Measurements from ENCODE around the gene CENPC. TPM values are rescaled to one million over a fixed set of nuclear protein-coding genes. Genes with fewer than 3 reads are reported as not detected.

CENPC gene, protein sequence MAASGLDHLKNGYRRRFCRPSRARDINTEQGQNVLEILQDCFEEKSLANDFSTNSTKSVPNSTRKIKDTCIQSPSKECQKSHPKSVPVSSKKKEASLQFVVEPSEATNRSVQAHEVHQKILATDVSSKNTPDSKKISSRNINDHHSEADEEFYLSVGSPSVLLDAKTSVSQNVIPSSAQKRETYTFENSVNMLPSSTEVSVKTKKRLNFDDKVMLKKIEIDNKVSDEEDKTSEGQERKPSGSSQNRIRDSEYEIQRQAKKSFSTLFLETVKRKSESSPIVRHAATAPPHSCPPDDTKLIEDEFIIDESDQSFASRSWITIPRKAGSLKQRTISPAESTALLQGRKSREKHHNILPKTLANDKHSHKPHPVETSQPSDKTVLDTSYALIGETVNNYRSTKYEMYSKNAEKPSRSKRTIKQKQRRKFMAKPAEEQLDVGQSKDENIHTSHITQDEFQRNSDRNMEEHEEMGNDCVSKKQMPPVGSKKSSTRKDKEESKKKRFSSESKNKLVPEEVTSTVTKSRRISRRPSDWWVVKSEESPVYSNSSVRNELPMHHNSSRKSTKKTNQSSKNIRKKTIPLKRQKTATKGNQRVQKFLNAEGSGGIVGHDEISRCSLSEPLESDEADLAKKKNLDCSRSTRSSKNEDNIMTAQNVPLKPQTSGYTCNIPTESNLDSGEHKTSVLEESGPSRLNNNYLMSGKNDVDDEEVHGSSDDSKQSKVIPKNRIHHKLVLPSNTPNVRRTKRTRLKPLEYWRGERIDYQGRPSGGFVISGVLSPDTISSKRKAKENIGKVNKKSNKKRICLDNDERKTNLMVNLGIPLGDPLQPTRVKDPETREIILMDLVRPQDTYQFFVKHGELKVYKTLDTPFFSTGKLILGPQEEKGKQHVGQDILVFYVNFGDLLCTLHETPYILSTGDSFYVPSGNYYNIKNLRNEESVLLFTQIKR
- 10 to 100 TPM; 22.5 to 30.3 (median 28.5) TPM for polyA plus RNA-seq (ENCODE audit: insufficient read length in 4 of 4)

DNA sequence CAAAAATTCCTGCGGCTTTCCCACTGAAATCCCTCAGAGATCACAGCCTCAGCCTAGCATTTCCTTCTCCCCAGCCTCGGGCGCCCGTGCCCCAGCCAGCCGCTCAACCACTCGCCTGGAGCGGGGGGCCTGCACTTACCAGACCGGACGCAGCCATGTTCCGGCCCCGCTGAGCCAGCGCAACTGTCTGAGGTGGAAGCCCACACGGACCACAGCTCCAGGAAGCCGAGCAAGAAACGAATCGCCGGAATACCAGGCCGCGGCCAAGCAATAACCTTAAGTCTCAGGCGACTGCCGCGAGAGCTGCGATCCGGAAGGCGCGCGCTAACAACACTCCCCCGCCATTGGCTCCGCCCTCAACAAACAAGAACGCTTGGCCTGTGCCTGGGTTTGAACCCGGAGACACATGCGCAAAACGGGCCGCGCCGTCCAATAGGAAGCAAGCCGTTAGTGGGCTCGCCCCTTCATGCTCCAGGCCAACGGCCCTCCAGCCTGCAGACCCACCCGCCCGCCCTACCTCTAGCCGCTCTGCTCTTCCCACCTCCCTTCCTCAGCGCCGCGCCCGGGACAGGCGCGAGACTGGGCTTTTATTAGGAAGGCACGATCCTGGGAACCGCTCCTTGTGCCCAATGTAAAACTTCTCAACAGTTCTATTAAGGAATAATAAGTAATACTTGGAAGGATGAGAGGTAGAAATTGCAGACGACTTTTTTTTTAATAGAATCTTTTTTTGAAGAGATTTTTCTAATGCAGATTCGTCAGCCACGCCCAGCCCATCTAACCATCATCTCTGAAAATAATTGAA, at the start of gene CENPC:
Gene CENPC (minus strand): TSS at position 305 of the 805 bp plus-strand sequence. CDS start 148 bp downstream, at position 157.
- peak; percentile 87 to 93 (median 90) for DNase-seq (ENCODE audit: low read depth in 4 of 4, low spot score in 3 of 4)

DNA sequence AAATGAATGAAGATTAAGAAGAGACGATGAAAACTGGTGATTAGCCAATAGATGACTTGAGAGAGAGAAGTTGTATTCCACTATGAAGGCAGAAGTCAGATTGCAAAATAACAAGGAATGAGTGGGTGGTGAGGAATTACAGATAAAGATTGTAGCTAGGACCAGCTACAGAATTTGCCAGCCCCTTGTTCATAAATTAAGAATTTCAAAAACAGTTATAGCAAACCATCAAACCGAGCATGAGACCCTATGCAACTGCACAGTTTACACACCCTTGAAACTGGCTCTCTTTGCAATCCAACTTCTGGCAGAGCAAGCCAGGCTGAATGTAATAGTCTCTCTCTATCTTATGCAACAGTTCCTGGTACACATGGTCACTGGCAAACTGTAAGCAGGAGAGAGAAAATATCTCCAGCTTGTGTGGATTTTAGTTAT, 48.5 kb upstream of the CENPC start:
- DNase-seq (ENCODE audit: low read depth in 4 of 4, low spot score in 3 of 4): no peak

DNA sequence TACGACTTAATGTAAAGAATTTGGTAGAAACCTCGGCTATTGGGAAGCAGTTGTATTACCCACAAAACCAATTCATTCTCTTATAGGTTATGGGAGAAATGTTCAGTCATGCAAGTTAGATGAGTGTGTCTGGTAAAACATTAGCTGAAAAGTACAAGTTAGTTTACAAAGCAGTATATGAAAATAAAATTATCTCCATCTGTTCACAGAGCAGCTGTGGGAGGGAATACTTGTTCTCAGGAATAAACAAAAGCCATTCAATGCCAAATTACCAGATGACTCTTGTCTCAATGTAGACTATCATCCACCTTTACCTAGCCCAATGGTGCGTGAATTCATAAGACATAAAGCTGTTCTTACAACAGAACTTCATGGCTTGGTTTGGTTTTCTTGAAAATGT, 41.9 kb upstream of the CENPC start:
- DNase-seq (ENCODE audit: low read depth in 4 of 4, low spot score in 3 of 4): no peak

DNA sequence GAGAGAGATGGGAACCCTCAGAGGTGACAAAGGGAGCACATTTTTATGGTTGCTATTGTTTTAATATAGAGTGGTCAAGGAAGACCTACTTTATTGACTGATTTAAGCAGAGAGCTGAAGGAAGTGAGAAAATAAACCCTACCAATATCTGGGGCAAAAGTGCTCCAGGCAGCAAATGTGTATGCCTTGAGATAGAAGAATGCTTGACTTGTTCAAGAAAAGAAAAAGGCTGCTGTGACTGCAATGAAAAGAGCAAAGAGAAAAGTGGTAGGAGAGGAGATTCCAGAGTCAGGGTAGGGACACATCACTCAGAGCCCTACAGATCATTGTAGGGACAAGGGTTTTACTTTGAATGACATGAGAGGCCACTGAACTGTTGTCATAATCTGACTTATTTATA, 39.2 kb upstream of the CENPC start:
- DNase-seq (ENCODE audit: low read depth in 4 of 4, low spot score in 3 of 4): no peak

DNA sequence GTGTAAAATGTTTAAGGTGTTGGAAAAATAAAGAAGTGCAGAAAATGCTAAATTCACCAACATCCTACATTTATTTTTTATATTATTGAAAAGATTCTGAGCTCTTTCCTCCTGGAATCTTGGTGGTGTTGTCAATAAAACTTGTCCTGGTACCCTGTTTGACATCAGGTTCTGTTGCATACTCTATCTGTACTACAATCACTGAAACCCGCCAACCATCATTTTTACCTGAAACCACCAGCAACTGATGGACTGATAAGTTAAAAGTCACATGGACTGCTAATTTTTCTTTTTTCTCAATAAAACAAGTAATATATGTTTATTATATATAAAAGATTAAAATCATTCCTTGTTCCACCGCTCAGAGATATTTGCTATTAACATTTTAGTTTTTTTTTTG, 36.6 kb upstream of the CENPC start:
- no peak for DNase-seq (ENCODE audit: low read depth in 4 of 4, low spot score in 3 of 4)

DNA sequence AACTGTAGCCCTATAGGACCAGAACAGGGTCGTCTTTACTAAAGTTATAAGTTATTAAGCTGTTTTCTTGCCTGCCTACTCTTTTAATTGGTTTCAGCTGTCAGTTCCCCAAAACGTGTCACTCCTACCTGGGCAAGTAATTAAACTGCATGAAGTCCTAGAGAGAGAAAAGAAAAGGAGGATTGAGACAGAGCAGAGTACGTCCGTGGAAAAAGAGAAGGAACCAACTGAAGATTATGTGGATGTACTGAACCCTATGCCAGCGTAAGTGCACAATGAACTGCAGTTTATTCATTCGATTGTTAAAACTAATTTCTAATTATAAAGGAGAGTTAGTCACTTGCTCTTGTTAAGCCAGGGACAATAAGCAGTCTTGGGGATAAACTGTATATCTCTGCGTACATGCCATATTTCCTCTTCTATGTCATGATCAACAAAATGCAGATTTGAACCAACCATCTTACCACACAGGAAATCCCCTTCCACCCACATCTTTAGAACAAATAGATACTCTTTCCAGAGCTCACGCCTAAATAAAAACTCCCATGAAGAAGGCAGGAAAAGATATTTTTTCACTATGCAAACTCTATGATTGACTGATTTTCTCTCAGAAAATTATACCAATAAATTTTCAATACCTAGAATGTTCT, 36.0 kb upstream of the CENPC start:
- DNase-seq (ENCODE audit: low read depth in 4 of 4, low spot score in 3 of 4): no peak

DNA sequence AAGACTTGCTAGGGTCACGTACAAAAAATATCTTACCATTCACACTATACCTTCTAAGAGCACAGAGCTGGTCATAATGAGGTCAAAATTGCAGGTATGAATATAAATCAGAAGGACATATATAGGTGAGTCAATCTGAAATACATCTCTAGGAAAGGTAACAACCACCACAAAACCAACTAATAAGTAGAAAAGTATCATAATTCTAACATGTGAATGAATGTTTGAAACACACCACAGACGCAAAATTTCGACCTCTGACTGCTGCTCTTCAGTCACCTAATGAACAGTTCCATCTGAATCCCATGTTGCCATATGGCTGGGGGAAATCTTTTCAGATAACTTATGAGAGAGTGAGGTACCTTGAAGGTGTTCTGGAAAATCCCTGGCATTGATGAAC, 35.3 kb upstream of the CENPC start:
- DNase-seq (ENCODE audit: low read depth in 4 of 4, low spot score in 3 of 4): no peak

DNA sequence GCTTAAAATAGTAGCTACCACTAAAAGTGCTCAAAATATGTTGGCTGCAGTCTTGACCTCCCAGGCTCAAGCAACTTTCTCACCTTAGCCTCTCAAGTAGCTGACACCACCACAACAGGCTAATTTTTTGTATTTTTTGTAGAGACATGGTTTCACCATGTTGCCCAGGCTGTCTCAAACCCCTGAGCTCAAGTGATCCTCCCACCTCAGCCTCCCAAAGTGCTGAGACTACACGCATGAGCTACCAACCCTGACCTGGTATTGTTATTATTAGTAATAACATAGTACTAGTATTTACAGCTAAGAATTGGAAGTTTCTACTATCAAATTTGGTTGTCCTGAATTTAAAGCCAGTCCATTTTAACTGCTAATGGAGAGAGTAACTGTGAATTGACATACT, 31.2 kb upstream of the CENPC start:
- no peak for DNase-seq (ENCODE audit: low read depth in 4 of 4, low spot score in 3 of 4)

DNA sequence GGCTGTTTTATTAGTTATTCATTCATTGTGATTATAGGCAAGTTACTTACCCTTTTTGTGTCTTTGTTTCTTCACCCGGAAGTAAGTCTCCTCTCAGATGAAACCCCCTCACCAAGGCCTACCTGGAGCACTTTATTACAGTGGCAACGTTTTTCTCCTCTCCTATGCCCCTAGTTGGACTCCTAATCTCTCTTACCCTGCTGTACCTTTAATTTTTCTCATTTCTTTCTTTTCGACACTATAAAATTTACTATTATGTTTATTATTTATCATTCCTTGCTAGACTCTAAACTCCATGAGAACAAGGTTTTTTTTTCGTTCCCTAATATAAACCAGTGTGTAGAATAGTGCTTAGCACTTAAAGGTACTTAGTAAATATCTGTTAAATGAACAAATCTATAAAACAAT, 30.8 kb upstream of the CENPC start:
- DNase-seq (ENCODE audit: low read depth in 4 of 4, low spot score in 3 of 4): no peak

DNA sequence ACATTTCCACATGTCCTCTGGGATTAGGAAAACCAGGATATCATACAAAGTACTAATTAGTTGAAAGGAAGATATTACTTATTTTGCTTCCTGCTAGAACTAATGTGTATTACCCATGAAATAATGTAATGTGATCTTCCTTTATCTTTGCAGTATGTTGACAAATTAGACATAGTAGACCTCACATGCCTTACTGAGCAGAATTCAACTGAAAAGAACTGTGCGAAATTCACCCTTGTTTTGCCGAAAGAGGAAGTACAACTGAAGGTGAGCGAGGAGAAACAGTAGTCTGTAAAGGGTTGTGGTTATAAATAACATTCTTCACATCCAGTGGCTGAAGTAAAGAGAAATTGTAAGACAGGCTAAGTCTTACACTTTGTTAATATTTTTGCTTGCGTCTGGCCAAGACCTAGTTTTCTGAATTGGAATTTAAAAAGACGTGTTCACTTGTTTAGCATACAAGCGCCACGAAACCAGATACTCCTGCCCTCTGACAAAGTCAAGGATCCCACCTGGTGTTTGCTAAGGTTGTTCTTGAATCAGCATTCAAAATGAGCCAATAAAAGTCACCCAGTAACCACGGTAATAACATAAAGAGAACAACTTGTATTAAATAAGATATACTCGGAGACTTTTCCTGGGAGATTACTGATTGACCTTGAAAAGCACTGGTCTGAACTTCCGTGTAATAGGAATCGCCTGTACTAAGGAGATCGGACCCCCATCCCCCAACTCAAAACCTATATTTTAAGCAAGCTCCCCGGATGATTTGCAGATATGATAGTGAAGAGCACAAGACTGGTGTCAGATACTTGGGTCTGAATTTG, 30.1 kb upstream of the CENPC start:
- DNase-seq (ENCODE audit: low read depth in 4 of 4, low spot score in 3 of 4): peak in 1 of 4 donors; percentile 13

DNA sequence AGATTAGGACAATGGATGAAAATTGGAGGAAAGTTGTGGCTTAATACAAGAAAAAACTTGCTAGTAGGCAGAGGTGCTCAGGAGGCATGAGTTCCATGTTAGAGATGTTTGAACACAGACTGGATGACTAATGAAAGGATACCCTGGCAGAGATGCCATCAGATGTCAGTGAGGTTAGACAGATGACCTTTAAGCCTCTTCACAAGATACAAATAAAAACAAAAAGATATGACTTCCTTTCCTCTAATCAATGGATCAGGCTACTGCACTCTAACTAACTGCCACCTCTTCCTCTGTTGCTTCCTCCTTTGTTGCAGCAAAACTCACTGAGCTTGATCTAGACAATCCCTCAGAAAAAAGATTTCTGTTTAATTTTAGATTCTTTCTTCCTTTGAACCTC, 27.9 kb upstream of the CENPC start:
- no peak for DNase-seq (ENCODE audit: low read depth in 4 of 4, low spot score in 3 of 4)

DNA sequence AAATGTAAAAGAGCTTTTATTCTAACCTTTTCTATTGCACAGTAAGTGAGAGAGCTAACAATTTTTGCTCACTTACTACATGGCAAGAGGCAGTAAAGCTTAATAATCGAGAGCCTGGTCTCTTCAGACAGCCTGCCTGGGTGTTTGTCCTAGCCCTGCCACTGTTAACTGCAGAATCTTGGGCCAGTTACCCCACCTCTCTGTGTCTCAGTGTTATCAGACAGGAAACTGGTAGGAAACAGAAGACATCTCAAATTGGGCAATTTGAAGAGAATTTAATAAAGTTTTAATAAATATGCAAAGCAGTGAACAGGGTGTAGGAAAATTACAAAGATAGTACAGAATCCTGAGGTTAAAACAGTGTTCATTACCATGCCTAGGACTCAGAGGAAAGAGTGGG, 26.7 kb upstream of the CENPC start:
- no peak for DNase-seq (ENCODE audit: low read depth in 4 of 4, low spot score in 3 of 4)

DNA sequence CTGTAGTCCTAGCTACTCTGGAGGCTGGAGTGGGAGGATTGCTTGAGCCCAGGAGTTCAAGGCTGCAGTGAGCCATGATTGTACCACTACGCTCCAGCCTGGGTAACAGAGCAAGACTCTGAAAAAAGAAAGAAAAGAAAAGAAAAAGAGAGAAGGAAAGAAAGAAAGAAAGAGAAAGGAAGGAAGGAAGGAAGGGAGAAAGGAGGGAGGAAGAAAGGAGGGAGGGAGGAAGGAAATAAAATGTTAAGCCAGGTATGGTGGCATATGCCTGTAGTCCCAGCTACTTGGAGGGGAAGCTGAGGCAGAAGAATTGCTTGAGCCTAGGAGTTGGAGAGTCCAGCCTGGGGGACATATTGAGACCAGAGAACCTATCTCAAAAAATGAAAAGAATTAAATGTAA, 25.2 kb upstream of the CENPC start:
- no peak for DNase-seq (ENCODE audit: low read depth in 4 of 4, low spot score in 3 of 4)

DNA sequence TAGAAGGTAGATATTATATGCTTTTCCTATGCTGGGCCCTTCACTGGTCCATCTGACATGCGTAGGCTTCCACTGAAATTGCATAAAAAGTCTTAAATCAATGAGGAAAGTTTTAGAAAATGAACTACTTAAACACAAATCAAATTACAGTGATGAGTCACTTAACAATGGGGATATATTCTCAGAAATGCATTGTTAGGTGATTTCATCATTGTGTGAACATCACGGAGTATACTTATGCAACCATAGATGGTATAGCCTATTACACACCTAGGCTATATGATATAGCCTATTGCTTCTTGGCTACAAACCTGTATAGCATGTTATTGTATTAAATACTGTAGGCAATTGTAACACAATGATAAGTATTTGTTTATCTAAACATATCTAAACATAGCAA, 23.5 kb upstream of the CENPC start:
- no peak for DNase-seq (ENCODE audit: low read depth in 4 of 4, low spot score in 3 of 4)

DNA sequence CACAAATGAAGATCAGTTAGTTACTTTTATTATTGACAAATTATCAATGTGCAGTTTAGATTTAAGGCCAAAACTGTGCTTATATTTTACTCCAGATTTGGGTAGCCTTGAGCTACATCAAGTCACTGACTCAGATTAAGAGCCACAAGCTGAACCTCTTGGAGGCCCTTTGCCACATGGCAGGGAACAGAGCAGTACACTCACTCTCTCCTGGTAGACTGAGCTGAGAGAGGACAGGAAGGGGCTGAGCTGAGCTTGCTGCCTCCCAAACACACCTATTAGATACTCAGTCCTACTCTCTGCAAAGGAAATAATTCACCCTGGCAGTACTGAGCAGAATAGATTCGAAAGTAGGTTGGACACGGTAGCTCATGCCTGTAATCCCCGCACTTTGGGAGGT, 21.0 kb upstream of the CENPC start:
- no peak for DNase-seq (ENCODE audit: low read depth in 4 of 4, low spot score in 3 of 4)

DNA sequence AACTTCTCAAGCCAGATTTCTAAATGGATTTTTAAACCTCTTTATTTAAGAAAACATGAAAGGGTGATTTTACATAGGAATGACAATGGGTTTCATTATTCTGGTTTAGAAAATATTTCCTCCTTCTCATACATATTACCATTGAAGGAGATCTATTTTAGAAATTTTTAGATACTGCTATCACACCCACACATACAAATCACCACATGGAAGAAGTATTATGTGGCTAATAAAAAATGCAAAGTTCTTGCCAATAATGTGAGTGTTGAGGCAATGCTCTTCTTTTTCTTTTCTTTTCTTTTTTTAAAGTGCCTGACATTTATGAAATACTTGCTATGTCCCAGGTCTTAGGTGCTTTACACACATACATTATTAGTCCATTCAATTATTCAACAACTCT, 20.0 kb upstream of the CENPC start:
- no peak for DNase-seq (ENCODE audit: low read depth in 4 of 4, low spot score in 3 of 4)

DNA sequence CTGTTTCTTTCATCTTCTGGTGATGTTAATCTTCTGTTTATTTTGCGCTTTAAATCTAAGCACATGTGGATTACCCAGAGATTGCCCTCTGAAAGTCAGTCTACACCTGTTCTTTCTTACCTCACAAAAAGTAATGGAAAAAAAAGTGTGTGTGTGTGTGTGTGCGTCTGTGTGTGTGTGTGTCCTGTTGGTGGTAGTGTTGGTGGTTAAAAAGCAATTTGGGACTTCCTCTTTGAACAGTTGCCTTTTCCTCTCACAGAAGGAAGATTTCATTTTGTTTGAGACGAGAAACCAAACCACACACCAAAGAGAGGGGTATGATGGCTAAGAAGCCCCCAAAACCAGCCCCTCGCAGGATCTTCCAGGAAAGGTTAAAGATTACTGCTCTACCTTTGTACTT, 13.2 kb upstream of the CENPC start, which contains the start of gene STAP1:
Gene STAP1 (plus strand): TSS at position 235 of the 400 bp plus-strand sequence. CDS start 83 bp downstream, at position 318.
- no peak for DNase-seq (ENCODE audit: low read depth in 4 of 4, low spot score in 3 of 4)

DNA sequence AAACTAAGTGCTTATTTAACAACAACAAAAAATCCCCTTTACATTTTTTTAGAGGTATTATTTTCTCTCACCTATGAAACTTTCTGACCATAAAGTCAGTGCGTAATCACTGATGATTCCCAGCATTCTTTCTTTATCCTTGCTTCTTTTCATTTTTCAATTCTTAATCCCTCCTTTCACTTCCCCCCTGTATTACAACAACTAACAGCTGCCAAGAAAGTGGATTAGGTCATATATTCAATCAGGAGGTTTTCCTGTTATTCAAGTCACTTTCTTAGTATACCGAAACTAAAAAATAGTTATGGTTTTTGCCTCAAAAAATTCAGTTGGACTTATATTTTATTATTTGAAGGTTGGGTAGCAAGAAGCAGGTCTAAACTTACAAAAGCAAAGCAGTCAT, 11.1 kb upstream of the CENPC start:
- no peak for DNase-seq (ENCODE audit: low read depth in 4 of 4, low spot score in 3 of 4)

DNA sequence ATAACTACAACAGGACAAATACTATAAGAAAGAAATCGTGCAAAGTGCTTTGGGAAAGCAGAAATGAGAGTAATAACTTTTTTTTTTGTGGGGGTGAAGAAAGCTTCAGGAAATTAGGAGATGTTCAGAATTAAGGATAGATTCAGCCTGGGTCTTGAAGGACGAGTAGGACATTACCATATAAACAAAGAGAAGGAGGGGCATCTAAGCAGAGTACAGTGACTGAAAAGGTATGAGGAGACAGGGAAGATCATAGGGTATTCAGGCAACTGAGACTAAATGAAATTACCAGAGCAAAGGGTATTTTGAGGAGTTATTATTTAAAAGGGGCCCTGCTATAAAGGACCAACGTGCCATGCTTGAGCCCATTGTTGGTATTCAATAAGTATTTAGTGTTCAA, 10.1 kb upstream of the CENPC start:
- DNase-seq (ENCODE audit: low read depth in 4 of 4, low spot score in 3 of 4): no peak
